GM12878 (cell line): ENCODE measurements around the gene CEP128. TPM values are rescaled to one million over a fixed set of nuclear protein-coding genes. Genes with fewer than 3 reads are reported as not detected.

Source experiments
- ATAC-seq: fragments of 200-7000 bp; cut with Tn5 transposase; 3 replicates; pipeline ENCODE4 v1.9.1; 2020; ENCODE audit warnings: mild to moderate bottlenecking, moderate library complexity
- BruUV-seq: library from RNA; stranded (reverse); fragments of 400-500 nt; replicated peaks from 2 replicates; lab custom pipeline; 2021; lab: Mats Ljungman, UMichigan
- CTCF ChIA-PET: fragments of 300-600 bp; sonication (Branson Sonifier 250); formaldehyde crosslinking; extraction: SDS; loops from one replicate; lab custom pipeline; 2021; ENCODE audit warnings: inconsistent platforms; lab: Yijun Ruan, JAX
- POLR2A ChIA-PET: fragments of 350-600 bp; formaldehyde crosslinking; extraction: SDS; loops from one replicate; lab custom pipeline; 2021; ENCODE audit warnings: inconsistent platforms; lab: Charles Lee
- RAD21 ChIA-PET: fragments of 300-600 bp; sonication (Branson Sonifier 250); formaldehyde crosslinking; loops from one replicate; lab custom pipeline; 2023; ENCODE audit warnings: antibody characterized with exemption; ENCODE audit not compliant: unreplicated experiment; lab: Charles Lee
- SMC1A ChIA-PET: fragments of 300-600 bp; sonication (Branson Sonifier 250); formaldehyde crosslinking; loops from one replicate; lab custom pipeline; 2023; ENCODE audit not compliant: unreplicated experiment, uncharacterized antibody; lab: Charles Lee
- DNase-seq: peaks from one replicate; pipeline ENCODE4 v3.0.0-alpha.2; 2011; ENCODE audit warnings: low read depth, low spot score
- FAIRE-seq: peaks from 3 replicates; lab custom pipeline; 2011; peaks lifted over from hg19 to GRCh38; lab: Jason Lieb, UNC
- H2AFZ ChIP-seq: 2 replicates; pipeline ENCODE4 v1.6.0; 2011; ENCODE audit warnings: low read depth, low read length, control low read depth; ENCODE audit not compliant: control insufficient read depth
- H3K27ac ChIP-seq: 2 replicates; pipeline ENCODE4 v1.5.1; 2011; ENCODE audit warnings: control low read depth; ENCODE audit not compliant: control insufficient read depth, insufficient read depth
- H3K27me3 ChIP-seq, 2 experiments: replicated peaks in 1 of 2; 2 replicates each; pipeline versions ENCODE4 v1.6.0 to v1.6.1; 2011; ENCODE audit warnings: low read length in 1 of 2; ENCODE audit not compliant: control insufficient read depth in 2 of 2, insufficient read depth in 2 of 2
- H3K36me3 ChIP-seq, 2 experiments: 2 replicates each; pipeline ENCODE4 v1.5.1; 2011; ENCODE audit warnings: low read length in 1 of 2; ENCODE audit not compliant: control insufficient read depth in 2 of 2, insufficient read depth in 2 of 2
- H3K4me1 ChIP-seq: 2 replicates; pipeline ENCODE4 v1.6.1; 2011; ENCODE audit warnings: mild to moderate bottlenecking, low read length, moderate library complexity, mixed read lengths; ENCODE audit not compliant: control insufficient read depth, insufficient read depth
- H3K4me2 ChIP-seq: 2 replicates; pipeline ENCODE4 v1.6.0; 2011; ENCODE audit warnings: control low read depth; ENCODE audit not compliant: control insufficient read depth, insufficient read depth
- H3K4me3 ChIP-seq: fragments of 200-600 bp; sonication (generic); 2 replicates; pipeline ENCODE4 v1.5.1; 2016
- H3K79me2 ChIP-seq: 2 replicates; pipeline ENCODE4 v1.6.0; 2011; ENCODE audit warnings: low read length; ENCODE audit not compliant: control insufficient read depth, insufficient read depth
- H3K9ac ChIP-seq: 2 replicates; pipeline ENCODE4 v1.8.0; 2011; ENCODE audit warnings: low read length, control low read depth, mixed read lengths; ENCODE audit not compliant: control insufficient read depth, insufficient read depth
- H3K9me3 ChIP-seq: replicated peaks from 3 replicates; pipeline ENCODE4 v1.5.1; 2011; ENCODE audit warnings: mild to moderate bottlenecking, low read length; ENCODE audit not compliant: control insufficient read depth, insufficient read depth
- H4K20me1 ChIP-seq: 2 replicates; pipeline ENCODE4 v1.6.0; 2011; ENCODE audit not compliant: control insufficient read depth, insufficient read depth
- ATF3 ChIP-seq: IDR thresholded peaks from 2 replicates; pipeline ENCODE4 v1.6.1; 2011; ENCODE audit warnings: low read depth, mild to moderate bottlenecking, low read length, moderate library complexity, borderline replicate concordance; ENCODE audit errors: extremely low read depth
- BCL11A ChIP-seq: IDR thresholded peaks from 2 replicates; pipeline ENCODE4 v1.6.1; 2011; ENCODE audit warnings: low read depth, low read length
- CHD1 ChIP-seq: IDR thresholded peaks from 2 replicates; pipeline ENCODE4 v1.6.1; 2012; ENCODE audit warnings: low read depth, low read length, improper control_type of control experiment
- DPF2 ChIP-seq: fragments of 450-650 bp; IDR thresholded peaks from 2 replicates; pipeline ENCODE4 v1.6.1; 2017; ENCODE audit warnings: mild to moderate bottlenecking
- HDGF ChIP-seq: fragments of 450-650 bp; IDR thresholded peaks from 2 replicates; pipeline ENCODE4 v1.6.1; 2016; ENCODE audit warnings: antibody characterized with exemption
- KAT2A ChIP-seq: conservative IDR thresholded peaks from 2 replicates; pipeline ENCODE4 v1.6.1; 2011; ENCODE audit warnings: low read depth, low read length; ENCODE audit not compliant: control insufficient read depth
- KDM1A ChIP-seq: fragments of 200-600 bp; sonication (generic); IDR thresholded peaks from 2 replicates; pipeline ENCODE4 v1.6.1; 2016; ENCODE audit warnings: borderline replicate concordance
- MAX ChIP-seq: IDR thresholded peaks from 2 replicates; pipeline ENCODE4 v1.6.1; 2012; ENCODE audit warnings: low read depth, low read length, improper control_type of control experiment
- MXI1 ChIP-seq: fragments of 150-350 bp; IDR thresholded peaks from 2 replicates; pipeline ENCODE4 v1.6.1; 2011; ENCODE audit warnings: low read depth, mild to moderate bottlenecking, inconsistent platforms, low read length, improper control_type of control experiment
- NKRF ChIP-seq: fragments of 450-650 bp; conservative IDR thresholded peaks from 2 replicates; pipeline ENCODE4 v1.6.1; 2017; ENCODE audit warnings: mild to moderate bottlenecking, moderate library complexity
- NR2C1 ChIP-seq: fragments of 450-650 bp; IDR thresholded peaks from 2 replicates; pipeline ENCODE4 v1.6.1; 2017; ENCODE audit warnings: antibody characterized with exemption, mild to moderate bottlenecking, moderate library complexity
- SMAD5 ChIP-seq: IDR thresholded peaks from 2 replicates; pipeline ENCODE4 v1.6.1; 2016; ENCODE audit warnings: antibody characterized with exemption, low read depth
- SP1 ChIP-seq: IDR thresholded peaks from one replicate; pipeline ENCODE4 v1.6.1; 2011; ENCODE audit warnings: low read depth, low read length
- TBL1XR1 ChIP-seq: IDR thresholded peaks from 2 replicates; pipeline ENCODE4 v1.6.1; 2012; ENCODE audit warnings: low read depth, low read length, improper control_type of control experiment
- TCF3 ChIP-seq: IDR thresholded peaks from 2 replicates; pipeline ENCODE4 v1.6.1; 2012; ENCODE audit warnings: low read depth, mild to moderate bottlenecking, low read length, borderline replicate concordance; ENCODE audit not compliant: insufficient read depth
- YBX1 ChIP-seq: fragments of 450-650 bp; IDR thresholded peaks from 2 replicates; pipeline ENCODE4 v1.6.1; 2016; ENCODE audit warnings: antibody characterized with exemption
- WGBS: methylation state at CpG from one replicate; pipeline ENCODE4 v1.1.6; 2016; ENCODE audit warnings: low lambda C conversion rate; ENCODE audit not compliant: insufficient replicate concordance, insufficient coverage; ENCODE audit errors: missing lambda C conversion rate; 5-methylcytosine and 5-hydroxymethylcytosine counted together
- in situ Hi-C: fragments of 300-500 bp; cut with MboI; formaldehyde crosslinking; loops from 9 replicates; pipeline ENCODE4 v1.14.3; 2018; ENCODE audit warnings: mixed read lengths
- intact Hi-C: fragments of 100-400 bp; cut with micrococcal nuclease; formaldehyde crosslinking; loops from one replicate; pipeline ENCODE4 v1.14.2; 2022; ENCODE audit not compliant: unreplicated experiment
- polyA plus RNA-seq, 11 experiments: library from polyadenylated mRNA; depleted of rRNA in 4 of 11; unstranded in 6 of 11; stranded (reverse) in 5 of 11; fragments of >200 nt; fragmentation: Nextera tagmentation in 4 of 11; fragmentation: Illumina TruSeq in 1 of 11; extraction: Ambion mirVana in 4 of 11; extraction: Trizol in 1 of 11; gene quantifications; 1 replicate in 1 of 11; 2 replicates in 10 of 11; pipeline versions ENCODE4 v1.2.1 to v1.2.3, GENCODE V29; 2011 to 2016; ENCODE audit warnings: inconsistent platforms in 2 of 11, missing spikeins in 2 of 11, low read depth in 1 of 11
- total RNA-seq, 4 experiments: library from RNA; depleted of rRNA in 3 of 4; stranded (reverse); fragments of >200 nt in 3 of 4; fragmentation: Illumina TruSeq in 1 of 4; extraction: Trizol in 1 of 4; gene quantifications; 2 replicates each; pipeline versions ENCODE4 v1.2.1 to v1.2.3, GENCODE V29; 2013 to 2021
- TF ChIP-seq, protein P1 (sequence below): IDR thresholded peaks from 2 replicates; pipeline ENCODE4 v1.6.1; 2012; ENCODE audit warnings: improper control_type of control experiment, low read depth, low read length; ENCODE audit not compliant: insufficient replicate concordance
- TF ChIP-seq, protein P2 (sequence below): fragments of 450-650 bp; IDR thresholded peaks from 2 replicates; pipeline ENCODE4 v1.6.1; 2016; ENCODE audit warnings: mild to moderate bottlenecking

The CEP128 gene
- total and polyA plus RNA-seq, 10 of the 15 experiments (the other 5 are each of a cell fraction or from before 2014, with no cell fraction given): 1.1 to 6.7 (median 3.4) TPM

- H3K4me2 ChIP-seq: no peak overlapping the region
- no peak overlapping the region for H3K4me3 ChIP-seq
- DNase-seq (no peak), ATAC-seq (no peak), FAIRE-seq (no peak)
- 37% methylated on average over 1 of the region's 1 CpG for WGBS
- H3K4me1 ChIP-seq: no peaks in the 10 kb centered on the region
- ChIA-PET SMC1A (interaction anchor here (0.7 to 0.8 kb wide), 2 partner anchors 22 to 30 kb away, joined by 3 read pairs; no protein-coding TSS in a partner anchor), RAD21 (no interaction called here), POLR2A (no interaction called here), CTCF (interaction anchor here (1.1 kb wide), 1 partner anchor 10 kb away, joined by 4 read pairs; no protein-coding TSS in a partner anchor)
- no peaks in the 10 kb centered on the region for H3K27me3 ChIP-seq
- H4K20me1 ChIP-seq: no peaks in the 10 kb centered on the region
- BruUV-seq: no TSS peak
- intact Hi-C loops (no loop called here), in situ Hi-C loops (no loop called here)
- H3K9ac ChIP-seq: no peak overlapping the region
- H3K27ac ChIP-seq: no peak overlapping the region
- no peaks in the 10 kb centered on the region for H3K36me3 ChIP-seq
- H3K9me3 ChIP-seq: no peaks in the 10 kb centered on the region
- no peak overlapping the region for H2AFZ ChIP-seq
- H3K79me2 ChIP-seq: no peaks in the 10 kb centered on the region
- TF ChIP-seq, protein P1, sequence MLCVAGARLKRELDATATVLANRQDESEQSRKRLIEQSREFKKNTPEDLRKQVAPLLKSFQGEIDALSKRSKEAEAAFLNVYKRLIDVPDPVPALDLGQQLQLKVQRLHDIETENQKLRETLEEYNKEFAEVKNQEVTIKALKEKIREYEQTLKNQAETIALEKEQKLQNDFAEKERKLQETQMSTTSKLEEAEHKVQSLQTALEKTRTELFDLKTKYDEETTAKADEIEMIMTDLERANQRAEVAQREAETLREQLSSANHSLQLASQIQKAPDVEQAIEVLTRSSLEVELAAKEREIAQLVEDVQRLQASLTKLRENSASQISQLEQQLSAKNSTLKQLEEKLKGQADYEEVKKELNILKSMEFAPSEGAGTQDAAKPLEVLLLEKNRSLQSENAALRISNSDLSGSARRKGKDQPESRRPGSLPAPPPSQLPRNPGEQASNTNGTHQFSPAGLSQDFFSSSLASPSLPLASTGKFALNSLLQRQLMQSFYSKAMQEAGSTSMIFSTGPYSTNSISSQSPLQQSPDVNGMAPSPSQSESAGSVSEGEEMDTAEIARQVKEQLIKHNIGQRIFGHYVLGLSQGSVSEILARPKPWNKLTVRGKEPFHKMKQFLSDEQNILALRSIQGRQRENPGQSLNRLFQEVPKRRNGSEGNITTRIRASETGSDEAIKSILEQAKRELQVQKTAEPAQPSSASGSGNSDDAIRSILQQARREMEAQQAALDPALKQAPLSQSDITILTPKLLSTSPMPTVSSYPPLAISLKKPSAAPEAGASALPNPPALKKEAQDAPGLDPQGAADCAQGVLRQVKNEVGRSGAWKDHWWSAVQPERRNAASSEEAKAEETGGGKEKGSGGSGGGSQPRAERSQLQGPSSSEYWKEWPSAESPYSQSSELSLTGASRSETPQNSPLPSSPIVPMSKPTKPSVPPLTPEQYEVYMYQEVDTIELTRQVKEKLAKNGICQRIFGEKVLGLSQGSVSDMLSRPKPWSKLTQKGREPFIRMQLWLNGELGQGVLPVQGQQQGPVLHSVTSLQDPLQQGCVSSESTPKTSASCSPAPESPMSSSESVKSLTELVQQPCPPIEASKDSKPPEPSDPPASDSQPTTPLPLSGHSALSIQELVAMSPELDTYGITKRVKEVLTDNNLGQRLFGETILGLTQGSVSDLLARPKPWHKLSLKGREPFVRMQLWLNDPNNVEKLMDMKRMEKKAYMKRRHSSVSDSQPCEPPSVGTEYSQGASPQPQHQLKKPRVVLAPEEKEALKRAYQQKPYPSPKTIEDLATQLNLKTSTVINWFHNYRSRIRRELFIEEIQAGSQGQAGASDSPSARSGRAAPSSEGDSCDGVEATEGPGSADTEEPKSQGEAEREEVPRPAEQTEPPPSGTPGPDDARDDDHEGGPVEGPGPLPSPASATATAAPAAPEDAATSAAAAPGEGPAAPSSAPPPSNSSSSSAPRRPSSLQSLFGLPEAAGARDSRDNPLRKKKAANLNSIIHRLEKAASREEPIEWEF: no peak
- TF ChIP-seq HDGF (no peak), TBL1XR1 (no peak), KDM1A (no peak), BCL11A (no peak), CHD1 (no peak), MXI1 (no peak), SMAD5 (no peak), YBX1 (no peak), ATF3 (no peak), MAX (no peak), DPF2 (no peak), NKRF (no peak), KAT2A (no peak), SP1 (no peak), NR2C1 (no peak), TCF3 (no peak)
- TF ChIP-seq, protein P2, sequence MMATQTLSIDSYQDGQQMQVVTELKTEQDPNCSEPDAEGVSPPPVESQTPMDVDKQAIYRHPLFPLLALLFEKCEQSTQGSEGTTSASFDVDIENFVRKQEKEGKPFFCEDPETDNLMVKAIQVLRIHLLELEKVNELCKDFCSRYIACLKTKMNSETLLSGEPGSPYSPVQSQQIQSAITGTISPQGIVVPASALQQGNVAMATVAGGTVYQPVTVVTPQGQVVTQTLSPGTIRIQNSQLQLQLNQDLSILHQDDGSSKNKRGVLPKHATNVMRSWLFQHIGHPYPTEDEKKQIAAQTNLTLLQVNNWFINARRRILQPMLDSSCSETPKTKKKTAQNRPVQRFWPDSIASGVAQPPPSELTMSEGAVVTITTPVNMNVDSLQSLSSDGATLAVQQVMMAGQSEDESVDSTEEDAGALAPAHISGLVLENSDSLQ: no peak
Observed at GRCh38 chr14:80608563-80608962, 333.0 kb downstream of the CEP128 start.
